Measurements from ENCODE around the gene LRMDA.

Gene LRMDA

DNA sequence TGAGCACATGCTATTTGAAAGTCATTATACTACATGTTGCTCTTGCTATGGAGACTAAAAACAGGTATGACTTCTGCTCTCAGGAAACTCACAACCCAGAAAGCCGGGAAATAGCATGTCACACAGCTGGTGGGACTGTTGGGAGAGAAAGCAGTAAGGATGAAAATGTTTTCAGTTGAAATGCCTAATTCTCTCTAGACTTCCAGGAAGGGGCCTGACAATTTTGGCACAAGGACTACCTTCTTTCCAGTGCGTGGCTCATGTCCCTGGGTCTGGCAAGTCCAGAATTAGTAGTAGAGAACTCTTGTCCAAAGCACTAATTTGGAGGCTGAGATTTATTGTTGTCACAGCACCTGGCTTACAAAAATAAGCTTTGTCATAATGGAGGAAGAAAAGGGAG lies 567.6 kb downstream of the LRMDA start:
- no peak for DNase-seq (ENCODE audit: low read depth)

DNA sequence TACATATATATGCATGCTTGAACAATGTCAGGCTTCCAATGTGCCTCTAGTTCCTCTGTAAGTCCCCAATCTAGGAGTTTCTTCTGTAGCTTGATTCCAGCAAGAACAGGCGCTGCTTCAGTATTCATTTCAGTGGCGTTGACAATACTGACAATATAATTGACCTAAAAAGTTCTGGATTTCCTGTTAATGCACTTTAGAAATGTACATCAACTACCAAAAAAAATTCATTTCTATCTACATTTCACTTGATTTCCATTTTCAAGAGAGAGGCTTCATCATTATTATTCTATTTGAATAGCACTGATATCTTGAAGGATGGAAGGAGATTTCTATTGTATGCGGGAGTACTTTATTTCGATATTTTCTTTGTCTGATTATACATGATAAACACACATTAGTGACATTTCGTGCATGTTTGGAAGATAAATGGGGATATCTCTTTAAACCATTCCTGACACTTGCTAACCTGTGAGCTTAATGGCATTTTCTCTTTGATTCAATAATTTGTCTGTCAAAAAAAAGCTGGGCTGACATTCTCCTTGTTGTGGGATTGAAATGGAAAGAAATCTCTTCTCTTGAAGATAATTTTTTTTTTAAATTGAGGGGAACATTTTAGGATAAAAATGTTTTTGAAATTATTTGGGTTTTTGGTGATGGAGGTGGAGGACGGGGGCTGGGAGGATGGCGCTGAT lies 568.2 kb downstream of the LRMDA start:
- no peak for DNase-seq (ENCODE audit: low read depth)

DNA sequence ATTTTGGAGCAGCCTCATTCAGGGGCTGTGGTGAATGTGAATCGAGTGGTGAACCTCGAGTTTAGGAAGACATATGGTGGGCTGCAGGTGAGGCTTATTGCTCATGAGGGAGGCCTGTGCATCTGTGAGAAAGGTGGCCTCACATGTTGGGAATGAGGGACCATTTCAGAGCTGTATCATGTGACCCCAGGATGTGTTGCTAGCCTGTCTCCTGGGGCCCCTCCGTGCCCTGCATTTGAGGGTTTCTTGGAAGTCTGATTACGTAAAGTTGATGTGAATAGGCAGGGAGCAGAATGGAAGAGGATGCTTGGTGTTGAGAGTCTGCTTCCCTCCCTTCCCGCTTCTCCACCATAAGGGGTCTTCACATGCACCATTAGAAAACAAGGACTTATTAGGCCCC lies 569.1 kb downstream of the LRMDA start:
- DNase-seq (ENCODE audit: low read depth): no peak

DNA sequence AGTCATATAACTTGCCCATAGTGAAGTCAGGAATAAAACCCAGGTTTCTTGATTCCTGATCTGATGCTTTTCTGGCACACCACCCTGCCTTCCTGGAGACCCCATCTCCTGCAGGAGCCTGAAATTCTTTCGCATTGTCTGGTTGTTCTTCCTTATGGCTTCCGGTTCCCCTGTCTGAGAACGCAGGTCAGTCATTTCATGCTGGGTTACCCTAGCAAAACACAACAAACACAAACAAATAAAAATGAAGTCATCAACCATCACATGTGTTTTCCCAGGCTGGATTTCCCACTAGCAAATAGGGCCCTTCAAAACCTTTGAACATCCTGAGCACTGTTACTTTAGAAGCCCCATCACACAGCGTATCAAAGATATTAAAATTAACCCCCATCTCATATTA lies 569.6 kb downstream of the LRMDA start:
- DNase-seq (ENCODE audit: low read depth): no peak

DNA sequence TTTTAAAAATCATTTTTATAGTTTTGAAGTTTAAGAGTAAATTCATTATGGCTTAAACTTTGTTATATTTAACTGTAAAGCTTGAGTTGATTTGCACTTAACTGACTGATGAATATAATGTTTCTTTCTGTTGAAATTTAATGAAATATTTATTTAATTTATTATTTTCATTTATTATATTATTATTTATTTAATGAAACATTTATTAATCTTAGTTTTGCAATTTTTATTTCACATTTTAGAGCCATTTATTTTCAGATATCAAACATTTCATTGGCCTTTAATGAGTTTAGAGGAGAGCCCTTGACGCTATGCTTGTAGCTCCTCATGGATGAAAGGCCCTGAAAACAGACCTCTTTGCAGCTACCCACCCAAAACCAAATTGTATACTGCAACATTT lies 570.0 kb downstream of the LRMDA start:
- no peak for DNase-seq (ENCODE audit: low read depth)

DNA sequence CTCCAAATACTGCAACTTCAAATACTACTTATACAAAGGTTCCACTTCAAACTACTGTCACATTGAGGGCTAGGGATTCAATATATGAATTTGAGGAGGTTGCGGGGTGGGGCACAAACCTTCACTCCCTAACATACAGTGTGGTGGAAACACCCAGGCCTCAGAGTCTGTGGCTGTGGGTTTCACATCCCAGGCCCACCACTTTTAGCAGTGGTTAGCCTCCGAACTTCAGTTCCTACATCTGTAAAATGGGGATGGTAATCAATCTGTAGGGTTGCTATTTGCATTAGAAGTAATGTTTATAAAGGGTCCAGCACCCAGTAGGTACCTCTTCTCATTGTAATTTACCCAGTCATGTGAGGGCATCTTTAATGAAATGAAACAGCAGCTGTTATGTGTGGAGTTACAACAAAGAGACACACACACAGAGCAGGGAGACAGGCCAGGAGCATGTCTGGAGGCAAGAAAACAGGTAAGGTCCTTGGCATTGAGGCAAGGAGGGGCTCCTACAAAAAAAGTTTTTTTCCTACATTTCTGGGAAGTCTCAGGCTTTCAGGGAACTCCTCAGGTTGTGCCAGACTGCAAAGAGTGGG lies 570.9 kb downstream of the LRMDA start:
- DNase-seq (ENCODE audit: low read depth): no peak

DNA sequence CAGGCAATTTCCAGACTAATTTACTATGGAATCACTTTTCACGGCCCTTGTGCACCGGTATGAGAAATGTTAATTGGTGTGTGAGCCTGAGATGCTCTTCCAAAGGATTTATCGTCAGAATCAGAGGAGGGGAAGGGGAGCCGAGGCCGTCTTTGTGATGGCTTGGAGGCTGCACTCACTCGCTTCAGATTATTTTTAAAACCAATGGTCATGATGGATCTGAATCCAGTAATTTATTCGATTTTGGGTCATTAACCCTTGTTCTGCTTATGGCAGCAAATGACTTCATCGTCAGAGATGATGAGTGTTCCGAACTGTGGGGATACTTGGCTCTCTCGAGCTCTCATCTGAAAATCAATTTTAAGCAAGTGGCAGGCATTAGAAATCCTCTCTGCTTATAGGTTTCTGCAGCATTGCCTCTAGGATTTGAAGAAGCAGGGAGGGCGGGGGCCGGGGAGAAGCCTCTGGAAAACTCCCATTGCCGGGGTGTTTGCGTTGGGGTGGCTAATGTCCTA lies 576.3 kb downstream of the LRMDA start:
- DNase-seq (ENCODE audit: low read depth): no peak

DNA sequence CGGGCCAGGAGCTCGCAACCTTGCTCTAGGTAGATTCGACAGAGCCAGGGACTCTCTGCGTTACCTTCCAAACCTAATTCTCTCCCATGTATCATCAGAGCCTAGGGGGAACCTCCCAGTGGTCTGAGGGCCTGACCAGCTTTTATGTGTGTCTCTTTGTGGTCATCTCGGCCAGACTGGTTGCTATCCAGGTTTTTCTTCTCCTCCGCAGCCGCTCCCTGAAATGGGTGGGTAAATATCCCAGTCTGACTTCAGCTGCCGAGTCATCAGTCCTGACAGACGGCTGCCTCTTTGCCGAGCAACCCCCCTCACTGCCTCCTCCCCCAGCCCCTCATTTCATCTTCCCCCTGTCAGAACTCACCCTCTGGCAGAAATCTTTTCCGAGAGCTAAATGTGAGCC lies 578.1 kb downstream of the LRMDA start:
- no peak for DNase-seq (ENCODE audit: low read depth)

DNA sequence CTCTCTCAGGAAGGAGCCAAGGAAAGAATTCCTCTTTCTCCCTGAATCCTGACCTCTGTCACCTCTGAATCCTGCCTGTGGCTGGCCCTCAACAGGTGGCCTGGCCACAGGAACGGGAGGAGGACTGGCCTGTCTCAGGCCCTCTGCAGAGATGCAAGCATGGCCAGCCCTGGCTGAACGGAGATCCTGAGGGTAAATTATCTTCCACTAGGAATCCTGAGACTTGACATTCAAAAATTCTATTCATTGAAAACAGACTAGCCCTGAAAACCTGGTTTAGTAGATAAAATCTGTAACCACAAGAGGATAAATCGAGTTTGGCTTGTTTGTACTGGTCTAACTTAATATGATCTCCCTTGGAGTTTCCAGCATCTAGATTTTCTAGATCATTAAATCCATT lies 579.3 kb downstream of the LRMDA start:
- no peak for DNase-seq (ENCODE audit: low read depth)

DNA sequence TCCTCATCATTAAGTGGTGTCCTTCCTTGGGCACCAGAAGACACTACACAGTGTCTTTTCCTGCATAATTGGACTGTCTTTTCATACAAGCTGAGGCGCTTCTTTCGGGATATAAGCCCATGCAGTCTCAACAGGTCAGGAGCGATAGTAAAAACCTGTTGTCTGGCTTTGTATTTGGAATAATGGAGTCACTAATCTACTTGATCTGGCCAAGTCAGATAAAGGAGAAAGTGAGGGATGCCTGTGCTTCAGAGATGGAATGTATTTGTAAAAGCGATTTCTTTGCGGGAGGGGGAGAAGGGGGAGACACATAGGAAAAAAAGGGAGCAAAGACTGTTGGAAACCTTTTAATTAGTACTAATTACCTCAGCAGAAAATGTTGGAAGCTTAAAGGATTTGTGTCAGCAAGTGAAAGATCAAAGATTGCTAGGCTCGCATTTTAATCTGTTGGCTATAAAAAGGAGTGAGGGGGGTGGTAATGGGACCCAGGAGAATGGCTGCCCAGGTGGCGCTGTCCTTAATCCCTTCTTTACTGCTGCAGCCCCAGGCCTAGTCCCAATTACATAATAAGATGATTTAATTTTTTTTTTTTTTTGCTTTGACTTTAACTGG lies 581.4 kb downstream of the LRMDA start:
- DNase-seq (ENCODE audit: low read depth): no peak

DNA sequence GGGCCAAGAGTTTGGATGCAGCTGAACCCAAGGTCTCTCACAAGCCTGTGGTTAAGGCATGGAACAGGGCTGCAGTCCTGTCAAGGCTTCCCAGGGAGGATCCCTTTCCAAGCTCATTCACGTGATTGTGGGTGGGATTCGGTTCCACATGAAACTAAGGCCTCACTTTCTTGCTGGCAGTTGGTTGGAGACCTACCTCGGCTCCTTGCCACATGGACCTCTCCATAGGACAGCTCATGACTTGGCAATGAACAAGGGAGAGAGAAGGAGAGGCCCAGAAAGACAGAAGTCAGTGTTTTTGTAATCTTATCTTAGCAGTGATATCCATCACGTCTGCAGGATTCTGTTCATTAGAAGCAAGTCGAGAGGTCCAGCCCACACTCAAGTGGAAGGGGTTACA lies 583.8 kb downstream of the LRMDA start:
- DNase-seq (ENCODE audit: low read depth): no peak

DNA sequence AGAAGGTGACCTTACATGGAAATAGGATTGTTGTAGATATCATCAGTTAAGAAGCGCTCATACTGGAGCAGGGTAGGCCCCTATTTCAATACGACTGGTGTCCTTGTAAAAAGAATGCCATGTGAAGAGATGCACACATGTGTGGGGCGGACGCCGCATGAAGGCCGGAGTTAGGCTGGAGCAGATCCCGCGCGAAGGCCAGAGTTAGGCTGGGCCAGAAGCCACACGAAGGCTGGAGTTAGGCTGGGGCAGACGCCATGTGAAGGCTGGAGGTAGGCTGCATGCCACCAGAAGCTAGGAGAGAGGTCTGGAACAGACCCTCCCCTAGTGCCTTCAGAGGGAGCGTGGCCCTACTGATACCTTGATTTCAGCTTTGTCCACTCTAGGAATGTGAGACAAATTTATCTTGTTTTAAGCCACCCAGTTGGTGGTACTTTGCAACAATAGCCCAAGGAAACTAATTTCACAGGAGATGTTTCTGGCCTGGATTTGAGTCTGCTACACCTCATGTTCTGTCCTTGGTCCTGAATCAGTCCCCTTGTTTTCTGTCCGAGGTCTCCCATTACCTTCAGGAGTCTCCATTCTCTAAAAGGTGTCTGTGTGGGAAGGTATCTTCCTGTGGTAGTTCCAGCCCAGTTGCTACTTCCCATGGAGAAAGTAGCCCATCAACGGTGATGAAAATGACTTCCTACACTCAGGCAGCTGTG lies 585.8 kb downstream of the LRMDA start:
- no peak for DNase-seq (ENCODE audit: low read depth)

DNA sequence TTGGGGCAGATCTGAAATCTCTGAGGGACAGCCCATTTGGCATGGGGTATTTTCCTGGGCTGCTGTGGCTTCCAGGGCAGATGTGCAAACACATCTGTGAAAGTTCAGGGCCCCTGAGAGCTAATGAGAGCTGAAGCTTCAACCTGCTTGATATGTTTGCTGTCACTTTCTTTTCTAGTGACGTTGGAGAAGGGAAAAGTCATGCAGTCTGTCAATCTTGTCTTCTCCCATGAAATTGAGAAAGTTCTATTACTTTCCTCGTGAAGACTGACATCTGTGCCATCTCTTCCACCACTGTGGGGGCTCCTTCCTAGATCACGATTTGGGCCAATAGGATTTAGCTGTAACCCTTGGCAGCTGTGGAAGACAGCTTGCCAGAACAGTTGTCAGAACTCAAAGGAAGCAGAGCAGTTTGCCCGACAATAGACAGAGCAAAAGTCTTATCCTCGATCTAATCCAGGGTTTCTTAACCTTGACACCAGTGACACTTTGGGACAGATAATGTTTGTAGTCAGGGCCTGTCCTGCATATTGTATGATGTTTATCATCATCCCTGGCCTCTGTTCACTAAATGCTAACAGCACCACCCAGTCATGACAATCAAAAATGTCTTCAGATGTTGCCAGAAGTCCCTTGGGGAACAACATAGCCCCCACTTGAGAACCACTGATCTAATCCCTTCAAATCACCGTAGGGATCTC lies 586.5 kb downstream of the LRMDA start:
- DNase-seq (ENCODE audit: low read depth): no peak

DNA sequence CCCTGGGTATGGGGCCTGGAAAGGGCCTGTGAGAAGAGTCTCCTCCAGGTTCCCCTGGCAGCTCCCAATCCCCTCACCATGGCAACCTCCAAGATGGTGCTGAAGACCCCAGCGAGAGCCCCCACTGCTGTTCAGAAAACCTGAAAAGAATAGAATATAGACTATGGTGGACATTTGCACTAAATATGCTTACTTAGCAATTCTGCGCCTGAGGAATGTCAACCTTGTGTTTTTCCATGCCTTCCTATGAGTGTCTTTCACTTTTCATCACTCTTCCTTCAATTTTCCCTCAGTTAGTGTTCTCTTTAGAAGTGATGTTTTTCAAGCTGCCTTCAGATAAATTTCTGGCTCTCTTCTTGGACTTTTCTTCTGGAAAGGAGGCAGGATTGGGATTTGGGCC lies 589.2 kb downstream of the LRMDA start:
- no peak for DNase-seq (ENCODE audit: low read depth)

DNA sequence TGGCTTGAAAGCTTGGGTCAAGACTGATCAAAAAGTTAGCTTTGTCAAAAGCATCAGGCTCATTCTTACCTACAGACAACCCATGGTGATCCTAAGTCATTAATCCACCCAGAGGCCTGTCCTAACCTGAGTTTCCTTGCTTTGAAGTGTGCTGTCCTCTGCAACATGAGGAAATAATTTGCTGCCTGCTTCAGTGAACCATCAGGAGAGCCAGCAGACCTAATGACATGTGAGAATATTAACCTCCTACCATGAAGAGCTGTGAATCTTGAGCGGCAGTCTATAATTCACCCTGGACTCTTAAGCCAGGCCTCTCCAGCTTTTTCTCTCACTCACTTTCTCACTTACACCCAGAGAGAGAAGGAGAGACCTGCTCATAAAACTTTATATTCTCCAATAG lies 590.0 kb downstream of the LRMDA start:
- no peak for DNase-seq (ENCODE audit: low read depth)

DNA sequence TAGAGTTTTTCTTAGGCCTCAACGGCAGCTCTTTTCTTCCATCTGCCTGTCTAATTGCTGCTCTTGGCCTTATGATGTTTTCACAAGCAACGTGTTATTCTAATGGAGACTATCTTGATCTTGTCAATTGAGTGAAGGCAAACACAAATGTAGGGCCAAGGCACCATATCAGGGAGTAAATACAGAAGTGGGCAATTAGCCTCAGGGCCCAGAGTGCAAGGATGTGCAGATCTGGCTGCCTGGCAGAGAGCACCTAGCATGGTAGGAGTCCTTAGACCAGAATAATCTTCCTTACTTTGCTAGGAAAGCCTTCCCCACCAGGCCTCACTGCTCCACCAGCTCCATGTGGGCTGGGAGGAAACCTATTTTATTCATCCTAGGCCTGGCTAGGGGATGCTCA lies 590.9 kb downstream of the LRMDA start:
- DNase-seq (ENCODE audit: low read depth): no peak

DNA sequence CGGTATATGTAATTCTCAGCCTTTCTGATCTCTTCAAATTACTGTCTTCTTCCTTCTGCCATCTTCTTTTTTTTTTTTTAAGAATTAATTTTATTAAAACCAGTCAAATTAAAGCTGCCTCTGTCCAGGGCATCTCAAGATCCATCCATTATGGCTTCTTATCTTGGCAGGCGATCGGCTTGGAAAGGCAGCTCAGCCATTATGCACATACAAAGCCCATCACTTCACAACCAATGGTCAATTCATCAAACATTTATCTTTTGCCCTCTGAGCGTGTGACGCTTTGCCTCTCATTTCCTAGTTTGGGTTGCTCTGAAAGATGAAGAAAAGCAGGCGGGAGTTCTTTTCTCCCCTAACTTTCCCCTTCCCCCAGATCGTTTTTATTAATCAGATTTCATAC lies 591.6 kb downstream of the LRMDA start:
- DNase-seq (ENCODE audit: low read depth): no peak

DNA sequence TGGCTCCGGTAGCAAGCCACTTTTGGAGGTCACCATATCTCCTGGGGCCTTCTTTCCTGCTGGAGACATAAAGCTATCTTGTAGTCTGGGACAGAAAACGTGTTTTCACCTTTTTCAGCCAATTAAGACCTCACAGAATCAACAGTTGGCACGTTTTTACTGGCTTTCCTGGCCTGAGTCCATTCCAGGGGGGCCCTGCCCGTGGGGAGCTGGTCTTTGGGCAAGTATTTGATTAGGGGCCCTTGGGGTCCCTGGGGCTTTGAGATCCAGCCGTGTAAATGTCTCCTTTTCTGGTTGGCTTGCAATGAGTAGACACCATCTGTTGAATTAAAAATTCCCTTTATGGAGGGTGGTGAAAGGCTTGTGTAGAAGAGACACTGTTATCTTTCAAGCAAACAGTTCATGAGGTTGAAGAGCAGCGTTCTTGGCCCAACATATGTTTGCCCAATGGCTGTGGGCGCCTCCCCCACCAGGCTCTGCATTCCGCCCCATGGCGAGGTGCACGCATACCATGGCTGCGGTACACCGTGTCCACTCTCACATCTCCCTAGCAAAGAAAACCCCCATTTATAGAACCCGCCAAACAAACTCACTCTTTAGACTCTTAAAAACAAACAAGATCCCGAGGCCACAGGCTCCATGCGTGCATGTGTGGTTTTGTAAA lies 593.2 kb downstream of the LRMDA start:
- no peak for DNase-seq (ENCODE audit: low read depth)

DNA sequence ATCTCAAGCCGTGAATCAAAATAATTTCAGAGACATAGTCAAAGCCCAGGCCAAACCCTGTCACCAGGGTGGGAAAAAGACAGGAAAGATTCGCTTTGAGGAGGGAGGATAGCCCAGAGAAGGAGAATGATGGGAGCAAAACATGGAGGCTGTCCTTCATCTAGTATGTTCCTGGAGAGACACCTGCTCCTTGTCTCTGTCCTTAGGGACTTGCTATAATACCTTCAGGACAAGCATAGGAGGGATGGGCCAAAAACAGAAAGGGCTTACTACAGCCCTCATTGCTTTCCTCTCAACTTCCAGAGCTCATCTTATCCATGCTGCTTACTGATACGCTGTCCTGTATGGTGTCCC lies 593.7 kb downstream of the LRMDA start:
- no peak for DNase-seq (ENCODE audit: low read depth)

DNA sequence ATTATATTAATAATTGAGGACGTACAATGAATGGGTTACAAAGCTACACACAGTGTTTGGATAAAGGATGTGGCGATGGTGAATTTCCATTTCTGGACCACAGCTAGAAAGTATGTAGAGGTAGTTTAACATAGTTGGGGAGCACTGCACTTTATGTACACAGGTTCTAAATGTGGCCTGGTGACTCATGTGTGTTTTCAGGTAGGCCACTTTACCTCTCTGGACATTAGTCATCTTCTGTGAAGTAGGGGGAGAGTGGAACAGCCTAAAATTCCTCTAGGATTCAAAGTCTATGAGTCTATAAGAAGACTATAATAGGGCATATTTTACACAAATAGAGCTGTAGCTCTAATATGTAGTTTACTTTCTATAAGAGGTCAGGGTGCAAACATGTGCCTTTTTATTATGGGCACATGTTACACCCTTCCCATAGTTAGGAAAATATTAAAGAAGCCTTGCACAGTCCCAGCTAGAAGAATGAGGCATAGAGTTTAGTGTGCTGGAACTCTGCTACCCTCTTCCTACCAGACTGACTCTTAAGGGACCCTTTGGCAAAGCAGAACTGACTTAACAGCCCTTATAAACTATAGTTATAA lies 594.9 kb downstream of the LRMDA start:
- DNase-seq (ENCODE audit: low read depth): no peak

DNA sequence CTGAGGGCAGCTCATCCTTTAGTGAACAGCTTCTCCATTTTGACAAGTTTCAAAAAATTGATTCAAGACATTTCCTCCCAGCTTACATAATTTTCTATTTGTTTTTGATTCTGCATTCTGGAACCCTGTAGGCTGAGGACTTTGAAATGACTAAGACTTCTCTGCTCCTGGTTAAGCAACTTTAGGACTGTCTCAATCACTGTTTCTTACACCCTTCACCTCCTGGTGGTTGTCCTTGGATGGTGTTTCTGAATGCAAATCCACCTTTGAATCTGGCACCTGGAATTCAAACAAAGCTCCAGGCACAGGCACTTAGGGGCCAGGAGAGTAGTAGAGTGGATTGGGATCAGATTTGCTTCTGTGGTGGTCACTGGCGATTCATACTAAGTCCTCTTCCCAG lies 595.5 kb downstream of the LRMDA start:
- DNase-seq (ENCODE audit: low read depth): no peak

DNA sequence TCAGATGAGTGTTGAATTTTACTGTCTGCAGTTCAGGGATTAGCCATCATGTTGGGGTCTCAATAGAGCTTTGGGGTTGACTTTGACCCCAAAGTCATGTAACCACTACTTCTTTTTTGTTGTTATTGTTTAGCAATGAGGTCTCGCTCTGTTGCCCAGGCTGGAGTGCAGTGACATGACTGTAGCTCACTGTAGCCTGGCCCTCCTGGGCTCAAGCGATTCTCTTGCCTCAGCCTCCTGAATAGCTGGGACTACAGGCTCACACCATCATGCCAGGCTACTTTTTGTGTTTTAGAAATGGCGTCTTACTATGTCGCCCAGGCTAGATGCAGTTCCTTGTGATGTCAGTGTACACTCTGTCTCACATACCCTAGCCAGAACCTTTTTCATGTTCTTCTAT lies 598.4 kb downstream of the LRMDA start:
- DNase-seq (ENCODE audit: low read depth): no peak

Measured in stimulated activated CD8-positive, alpha-beta memory T cell treated with anti-CD3 and anti-CD28 coated beads, Interleukin-15, amount 100 ng/mL, for 1 hour (primary cell).